K562 (cell line): ENCODE results near the gene VCAN. TPM values are rescaled to one million over a fixed set of nuclear protein-coding genes. Genes with fewer than 3 reads are reported as not detected.

Source experiments
- ATAC-seq: fragments of 200-7000 bp; cut with Tn5 transposase; 3 replicates; pipeline ENCODE4 v1.9.1; 2020; ENCODE audit warnings: moderate library complexity
- BruUV-seq: library from RNA; stranded (reverse); fragments of 400-500 nt; replicated peaks from 2 replicates; lab custom pipeline; 2021; lab: Mats Ljungman, UMichigan
- CTCF ChIA-PET: fragments of 300-600 bp; formaldehyde crosslinking; extraction: SDS; loops from one replicate; lab custom pipeline; 2021; ENCODE audit warnings: low intra/inter-chr PET ratio; lab: Yijun Ruan, JAX
- POLR2A ChIA-PET: fragments of 300-600, 350-650 bp; sonication (Branson Sonifier 250); formaldehyde crosslinking; extraction: SDS; loops from one replicate; lab custom pipeline; 2021; ENCODE audit warnings: antibody characterized with exemption, inconsistent platforms; lab: Yijun Ruan, JAX
- DNase-seq, 4 experiments: peaks; one replicate each; pipeline versions ENCODE4 v3.0.0 to v3.0.0-alpha.2; 2011 to 2018; ENCODE audit warnings: low spot score in 3 of 4, mixed read lengths in 3 of 4; ENCODE audit errors: extremely low read depth in 1 of 4
- FAIRE-seq: peaks from 2 replicates; lab custom pipeline; 2011; peaks lifted over from hg19 to GRCh38; lab: Jason Lieb, UNC
- H2AFZ ChIP-seq: 2 replicates; pipeline ENCODE4 v1.6.0; 2011; ENCODE audit warnings: low read depth, low read length, control low read depth, inconsistent platforms
- H3K27ac ChIP-seq: fragments of 200-600 bp; 3 replicates; pipeline ENCODE4 v1.8.0; 2011; ENCODE audit warnings: low read depth, mild to moderate bottlenecking, control low read depth, inconsistent platforms, low read length, moderate library complexity, mixed read lengths; ENCODE audit errors: extremely low read depth
- H3K27me3 ChIP-seq, 2 experiments: fragments of 300-600 bp in 1 of 2; 2 replicates in 1 of 2; 3 replicates in 1 of 2; pipeline versions ENCODE4 v1.6.0 to v1.8.0; 2011; ENCODE audit warnings: inconsistent platforms in 2 of 2, low read length in 2 of 2, mild to moderate bottlenecking in 1 of 2, mixed read lengths in 1 of 2, moderate library complexity in 1 of 2; ENCODE audit not compliant: control insufficient read depth in 2 of 2, insufficient read depth in 2 of 2
- H3K36me3 ChIP-seq: fragments of 300-600 bp; 3 replicates; pipeline ENCODE4 v1.8.0; 2011; ENCODE audit warnings: mild to moderate bottlenecking, low read length, inconsistent platforms; ENCODE audit not compliant: control insufficient read depth, insufficient read depth
- H3K4me1 ChIP-seq, 2 experiments: fragments of 200-600 bp in 1 of 2; replicated peaks in 1 of 2; 2 replicates in 1 of 2; 3 replicates in 1 of 2; pipeline versions ENCODE4 v1.5.1 to v1.8.0; 2011; ENCODE audit warnings: inconsistent platforms in 2 of 2, low read length in 2 of 2, mild to moderate bottlenecking in 1 of 2, mixed read lengths in 1 of 2, moderate library complexity in 1 of 2; ENCODE audit not compliant: control insufficient read depth in 2 of 2, insufficient read depth in 2 of 2
- H3K4me2 ChIP-seq: 2 replicates; pipeline ENCODE4 v1.6.1; 2011; ENCODE audit warnings: low read length, control low read depth, inconsistent platforms, mixed read lengths; ENCODE audit not compliant: insufficient read depth
- H3K4me3 ChIP-seq: fragments of 200-600 bp; sonication (generic), shearing (Covaris generic); 2 replicates; pipeline ENCODE4 v1.5.1; 2016; ENCODE audit warnings: control low read depth, inconsistent platforms
- H3K79me2 ChIP-seq: fragments of 200-600 bp; 3 replicates; pipeline ENCODE4 v1.8.0; 2011; ENCODE audit warnings: low read length, inconsistent platforms; ENCODE audit not compliant: control insufficient read depth, insufficient read depth
- H3K9ac ChIP-seq, 2 experiments: 2 replicates each; pipeline versions ENCODE4 v1.6.0 to v1.6.1; 2011; ENCODE audit warnings: low read depth in 2 of 2, low read length in 2 of 2, control low read depth in 1 of 2, inconsistent platforms in 1 of 2, mild to moderate bottlenecking in 1 of 2, mixed read lengths in 1 of 2; ENCODE audit not compliant: insufficient read depth in 1 of 2
- H3K9me1 ChIP-seq: one replicate; pipeline ENCODE4 v1.6.0; 2011; ENCODE audit warnings: inconsistent platforms, mild to moderate bottlenecking, low read length, moderate library complexity; ENCODE audit not compliant: control insufficient read depth, insufficient read depth
- H3K9me3 ChIP-seq: replicated peaks from 2 replicates; pipeline ENCODE4 v1.5.1; 2011; ENCODE audit warnings: low read depth, low read length, inconsistent platforms; ENCODE audit not compliant: control insufficient read depth, insufficient read depth
- H4K20me1 ChIP-seq: replicated peaks from 2 replicates; pipeline ENCODE4 v1.6.1; 2011; ENCODE audit warnings: low read length, inconsistent platforms, mixed read lengths; ENCODE audit not compliant: control insufficient read depth, insufficient read depth
- CREBBP ChIP-seq: IDR thresholded peaks from one replicate; pipeline ENCODE4 v1.6.1; 2012; ENCODE audit warnings: low read depth, mild to moderate bottlenecking, control low read depth, inconsistent platforms, low read length
- GATAD2B ChIP-seq: fragments of 450-650 bp; IDR thresholded peaks from 2 replicates; pipeline ENCODE4 v1.6.1; 2017; ENCODE audit warnings: mild to moderate bottlenecking, borderline replicate concordance
- KAT7 ChIP-seq: sonication (generic); formaldehyde crosslinking; IDR thresholded peaks from 2 replicates; pipeline ENCODE4 v1.8.0; 2022; ENCODE audit warnings: missing genetic modification reagents, mild to moderate bottlenecking, borderline replicate concordance
- MCM3 ChIP-seq: fragments of 450-650 bp; IDR thresholded peaks from 2 replicates; pipeline ENCODE4 v1.6.1; 2016
- MIER1 ChIP-seq: fragments of 450-650 bp; IDR thresholded peaks from 2 replicates; pipeline ENCODE4 v1.6.1; 2016; ENCODE audit warnings: antibody characterized with exemption, mild to moderate bottlenecking, low read depth
- NCOR1 ChIP-seq: fragments of 450-650 bp; IDR thresholded peaks from 2 replicates; pipeline ENCODE4 v1.6.1; 2016; ENCODE audit warnings: mild to moderate bottlenecking, moderate library complexity
- RB1 ChIP-seq: fragments of 450-650 bp; IDR thresholded peaks from 2 replicates; pipeline ENCODE4 v1.6.1; 2017; ENCODE audit warnings: low read depth, mild to moderate bottlenecking
- RBM25 ChIP-seq: fragments of 200-400 bp; formaldehyde crosslinking; IDR thresholded peaks from 2 replicates; pipeline ENCODE4 v1.6.1; 2018; ENCODE audit warnings: low read length, low read depth, moderate library complexity; ENCODE audit not compliant: severe bottlenecking
- SAFB2 ChIP-seq: fragments of 200-400 bp; formaldehyde crosslinking; IDR thresholded peaks from 2 replicates; pipeline ENCODE4 v1.6.1; 2018; ENCODE audit warnings: borderline replicate concordance, low read length, low read depth, moderate library complexity; ENCODE audit not compliant: severe bottlenecking
- SOX6 ChIP-seq: fragments of 450-650 bp; IDR thresholded peaks from 2 replicates; pipeline ENCODE4 v1.6.1; 2014; ENCODE audit warnings: mild to moderate bottlenecking
- ZFP36 ChIP-seq: fragments of 150-350 bp; IDR thresholded peaks from 2 replicates; pipeline ENCODE4 v1.6.1; 2018; ENCODE audit warnings: low read length, low read depth; ENCODE audit not compliant: partially characterized antibody
- WGBS: fragments of 100-300 bp; shearing (Covaris generic); methylation state at CpG from one replicate; pipeline ENCODE4 v1.1.6; 2016; ENCODE audit warnings: low coverage, mixed read lengths; ENCODE audit not compliant: insufficient coverage; ENCODE audit errors: missing lambda C conversion rate; 5-methylcytosine and 5-hydroxymethylcytosine counted together
- in situ Hi-C: fragments of 300-500 bp; cut with MboI; formaldehyde crosslinking; loops from 4 replicates; pipeline ENCODE4 v1.15.0; 2018; ENCODE audit warnings: inconsistent platforms, mixed read lengths
- intact Hi-C: fragments of 100-400 bp; cut with micrococcal nuclease; formaldehyde crosslinking; loops from 2 replicates; pipeline ENCODE4 v1.14.2; 2022
- polyA plus RNA-seq, 8 experiments: library from polyadenylated mRNA; depleted of rRNA in 4 of 8; stranded (reverse) in 5 of 8; unstranded in 3 of 8; fragments of >200 nt; fragmentation: Nextera tagmentation in 2 of 8; fragmentation: Illumina TruSeq in 1 of 8; extraction: Ambion mirVana in 2 of 8; extraction: Trizol in 1 of 8; gene quantifications; 2 replicates each; pipeline versions ENCODE4 v1.2.1 to v1.2.3, GENCODE V29; 2011 to 2014; ENCODE audit warnings: inconsistent platforms in 1 of 8, missing spikeins in 1 of 8
- total RNA-seq, 7 experiments: library from RNA; depleted of rRNA in 6 of 7; stranded (reverse); fragments of >200 nt in 6 of 7; fragmentation: Illumina TruSeq in 2 of 7; extraction: Trizol in 2 of 7; gene quantifications; 2 replicates each; pipeline versions ENCODE4 v1.2.1 to v1.2.3, GENCODE V29; 2011 to 2021; ENCODE audit warnings: low replicate concordance in 1 of 7

The VCAN gene
- total and polyA plus RNA-seq, 9 of the 15 experiments (the other 6 are each of a cell fraction or from before 2014, with no cell fraction given), result 0.01 to 0.33 (median 0.05) TPM

GRCh38 chr5:83540783-83541182 lies 69.2 kb downstream of the VCAN start (continued):
- no peak for TF ChIP-seq SAFB2
- TF ChIP-seq CREBBP, result no peak
- no peak for TF ChIP-seq SOX6
- TF ChIP-seq NCOR1, result no peak
- TF ChIP-seq MCM3, result no peak
- no peak for TF ChIP-seq GATAD2B
- no peak for TF ChIP-seq KAT7

GRCh38 chr5:83542839-83543238 lies 71.3 kb downstream of the VCAN start:
- WGBS, result 0% methylated on average over 1 of the region's 1 CpG
- ChIA-PET CTCF (no interaction called here), POLR2A (no interaction called here)
- intact Hi-C loops, result no loop called here
- Histone ChIP-seq H3K79me2 (no peaks in the 10 kb centered on the region), H2AFZ (no peak overlapping the region), H3K9ac (no peak overlapping the region), H3K4me2 (no peak overlapping the region), H3K27ac (no peak overlapping the region), H3K4me1 (no peaks in the 10 kb centered on the region), H3K9me1 (no peaks in the 10 kb centered on the region), H3K27me3 (peaks cover 0 to 4% of the 10 kb centered on the region in 2 experiments; a peak in 1 of 5 replicates), H3K36me3 (no peaks in the 10 kb centered on the region), H3K9me3 (no peaks in the 10 kb centered on the region), H3K4me3 (no peak overlapping the region), H4K20me1 (no peaks in the 10 kb centered on the region)
- ATAC-seq (no peak), FAIRE-seq (no peak), DNase-seq (no peak)
- no peak for TF ChIP-seq RB1
- peak; percentile 67 for TF ChIP-seq ZFP36
- no peak for TF ChIP-seq MIER1
- TF ChIP-seq RBM25, result peak; percentile 91
- BruUV-seq, result no TSS peak
- in situ Hi-C loops, result no loop called here
